Transverse colon (tissue), 4 donors: ENCODE measurements around the gene METAP2. TPM values are rescaled to one million over a fixed set of nuclear protein-coding genes. Genes with fewer than 3 reads are reported as not detected.

Experiments used
- DNase-seq: peaks from one replicate; pipeline ENCODE4 v3.0.0-alpha.2; 2019
- H3K27ac ChIP-seq, 4 donors: fragments of 200-600 bp; sonication (generic); 2 replicates each; pipeline ENCODE4 v1.5.1; 2016 to 2018; ENCODE audit warnings: inconsistent platforms in 4 of 4
- H3K27me3 ChIP-seq: fragments of 200-600 bp; sonication (generic); 2 replicates; pipeline ENCODE4 v1.5.1; 2017; ENCODE audit warnings: inconsistent platforms
- H3K36me3 ChIP-seq, 4 donors: fragments of 200-600 bp; sonication (generic); 2 replicates each; pipeline ENCODE4 v1.5.1; 2017 to 2019; ENCODE audit warnings: inconsistent platforms in 4 of 4
- H3K4me1 ChIP-seq, 4 donors: fragments of 200-600 bp; sonication (generic); 2 replicates each; pipeline ENCODE4 v1.5.1; 2017 to 2020; ENCODE audit warnings: inconsistent platforms in 4 of 4
- H3K4me3 ChIP-seq, 4 donors: fragments of 200-600 bp; sonication (generic); 1 replicate in 1 of 4; 2 replicates in 3 of 4; pipeline versions ENCODE4 v1.5.1 to v1.6.1; 2017 to 2019; ENCODE audit warnings: inconsistent platforms in 4 of 4
- H3K9me3 ChIP-seq, 2 donors: fragments of 200-600 bp; sonication (generic); 2 replicates each; pipeline ENCODE4 v1.5.1; 2017 to 2019; ENCODE audit warnings: inconsistent platforms in 2 of 2
- EP300 ChIP-seq: sonication (generic); formaldehyde crosslinking; IDR thresholded peaks from one replicate; pipeline ENCODE4 v1.6.1; 2017; ENCODE audit warnings: antibody characterized with exemption, low read depth
- POLR2A ChIP-seq: fragments of 450-650 bp; IDR thresholded peaks from one replicate; pipeline ENCODE4 v1.6.1; 2016; ENCODE audit warnings: antibody characterized with exemption, mild to moderate bottlenecking, moderate library complexity
- POLR2AphosphoS5 ChIP-seq, 3 donors: sonication (generic); formaldehyde crosslinking; IDR thresholded peaks; one replicate each; pipeline ENCODE4 v1.6.1; 2016; ENCODE audit warnings: antibody characterized with exemption in 3 of 3
- WGBS, 2 donors: methylation state at CpG; one replicate each; pipeline ENCODE4 v1.1.5; 2018; ENCODE audit warnings: low coverage in 1 of 2; 5-methylcytosine and 5-hydroxymethylcytosine counted together
- in situ Hi-C, 4 donors: fragments of 200-750 bp; cut with MboI; loops; one replicate each; pipeline versions ENCODE4 v1.15.0 to v1.15.1; 2017; ENCODE audit warnings: low sequenced_read_pairs in 3 of 4, low pct_ligation_motif_present in 1 of 4, low pct_unique_long_range_greater_than_20kb in 1 of 4
- intact Hi-C: fragments of 100-400 bp; cut with DNase I; formaldehyde crosslinking; loops from one replicate; pipeline ENCODE4 v1.15.1; 2023; ENCODE audit warnings: low total_unique reads
- total RNA-seq, 4 donors: library from RNA; depleted of rRNA; stranded (reverse); fragments of >200 nt; gene quantifications; one replicate each; pipeline ENCODE4 v1.1.0, GENCODE V29; 2016
- TF ChIP-seq, protein P1 (sequence below), 5 experiments: fragments of 200-600 bp in 3 of 5; fragments of 450-650 bp in 2 of 5; sonication (generic) in 3 of 5; IDR thresholded peaks; 1 replicate in 2 of 5; 2 replicates in 3 of 5; pipeline ENCODE4 v1.5.1; 2016 to 2017; ENCODE audit warnings: antibody characterized with exemption in 5 of 5, inconsistent platforms in 3 of 5, mild to moderate bottlenecking in 2 of 5, moderate library complexity in 1 of 5

METAP2 gene
- total RNA-seq, 4 donors from 2014 or later: 5.2 to 59.7 (median 42.7) TPM

DNA sequence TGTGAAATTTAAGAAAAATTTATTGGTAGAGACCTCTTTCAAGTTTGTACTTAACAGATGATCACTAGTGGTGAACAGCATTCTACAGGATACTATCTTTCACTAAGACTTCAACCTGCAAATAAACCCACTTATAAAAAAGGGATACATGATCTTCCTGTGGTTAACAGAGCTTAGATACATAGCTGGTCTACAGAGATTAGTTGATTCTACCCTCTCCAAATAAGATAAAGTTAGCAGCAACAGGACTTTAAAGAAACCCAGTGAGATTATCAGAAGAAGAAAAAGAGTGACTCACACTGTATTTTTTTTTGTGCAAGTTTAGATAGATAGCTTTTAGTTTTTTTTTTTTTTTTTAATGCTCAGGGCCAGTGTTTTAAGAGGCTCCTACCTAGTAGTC is 42.8 kb downstream of the METAP2 start:
- Histone ChIP-seq H3K27me3 (no peaks in the 10 kb centered on the region), H3K4me1 (no peaks in the 10 kb centered on the region), H3K4me3 (no peak overlapping the region), H3K27ac (no peak overlapping the region), H3K36me3 (peaks cover 0 to 30% (median 13%) of the 10 kb centered on the region in 4 donors), H3K9me3 (no peaks in the 10 kb centered on the region)
- no peak for DNase-seq
- TF ChIP-seq EP300 (no peak), POLR2A (no peak), POLR2AphosphoS5 (IDR thresholded peaks at IDR 0.05) (no peak)
- TF ChIP-seq, protein P1, sequence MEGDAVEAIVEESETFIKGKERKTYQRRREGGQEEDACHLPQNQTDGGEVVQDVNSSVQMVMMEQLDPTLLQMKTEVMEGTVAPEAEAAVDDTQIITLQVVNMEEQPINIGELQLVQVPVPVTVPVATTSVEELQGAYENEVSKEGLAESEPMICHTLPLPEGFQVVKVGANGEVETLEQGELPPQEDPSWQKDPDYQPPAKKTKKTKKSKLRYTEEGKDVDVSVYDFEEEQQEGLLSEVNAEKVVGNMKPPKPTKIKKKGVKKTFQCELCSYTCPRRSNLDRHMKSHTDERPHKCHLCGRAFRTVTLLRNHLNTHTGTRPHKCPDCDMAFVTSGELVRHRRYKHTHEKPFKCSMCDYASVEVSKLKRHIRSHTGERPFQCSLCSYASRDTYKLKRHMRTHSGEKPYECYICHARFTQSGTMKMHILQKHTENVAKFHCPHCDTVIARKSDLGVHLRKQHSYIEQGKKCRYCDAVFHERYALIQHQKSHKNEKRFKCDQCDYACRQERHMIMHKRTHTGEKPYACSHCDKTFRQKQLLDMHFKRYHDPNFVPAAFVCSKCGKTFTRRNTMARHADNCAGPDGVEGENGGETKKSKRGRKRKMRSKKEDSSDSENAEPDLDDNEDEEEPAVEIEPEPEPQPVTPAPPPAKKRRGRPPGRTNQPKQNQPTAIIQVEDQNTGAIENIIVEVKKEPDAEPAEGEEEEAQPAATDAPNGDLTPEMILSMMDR (IDR thresholded peaks at IDR 0.05): no peak
- intact Hi-C loops (no loop called here), in situ Hi-C loops (no loop called here)

DNA sequence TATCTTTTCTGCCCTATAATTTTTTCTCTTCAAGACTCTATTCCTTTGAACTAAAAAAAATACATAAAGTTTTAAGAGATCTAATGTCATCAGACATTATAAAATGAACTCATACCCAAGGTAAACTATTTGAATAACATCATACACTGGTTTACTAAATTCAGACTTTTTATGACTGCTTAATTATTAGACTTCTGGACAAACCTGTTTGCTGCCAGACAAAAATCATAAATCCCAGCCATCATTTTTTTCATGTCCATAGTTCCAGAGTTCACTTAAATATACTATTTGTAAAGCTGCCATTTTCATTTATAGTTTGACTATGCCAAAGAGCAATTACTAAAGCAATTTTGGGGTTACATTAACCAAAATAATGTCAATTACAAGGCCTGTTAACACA is 43.3 kb downstream of the METAP2 start:
- Histone ChIP-seq H3K4me3 (no peak overlapping the region), H3K9me3 (no peaks in the 10 kb centered on the region), H3K36me3 (peaks cover 0 to 25% (median 11%) of the 10 kb centered on the region in 4 donors), H3K4me1 (no peaks in the 10 kb centered on the region), H3K27me3 (no peaks in the 10 kb centered on the region), H3K27ac (no peak overlapping the region)
- no peak for TF ChIP-seq POLR2AphosphoS5 (IDR thresholded peaks at IDR 0.05)
- TF ChIP-seq, protein P1 (IDR thresholded peaks at IDR 0.05): no peak
- no peak for TF ChIP-seq EP300
- in situ Hi-C loops (no loop called here), intact Hi-C loops (no loop called here)
- no peak for DNase-seq

DNA sequence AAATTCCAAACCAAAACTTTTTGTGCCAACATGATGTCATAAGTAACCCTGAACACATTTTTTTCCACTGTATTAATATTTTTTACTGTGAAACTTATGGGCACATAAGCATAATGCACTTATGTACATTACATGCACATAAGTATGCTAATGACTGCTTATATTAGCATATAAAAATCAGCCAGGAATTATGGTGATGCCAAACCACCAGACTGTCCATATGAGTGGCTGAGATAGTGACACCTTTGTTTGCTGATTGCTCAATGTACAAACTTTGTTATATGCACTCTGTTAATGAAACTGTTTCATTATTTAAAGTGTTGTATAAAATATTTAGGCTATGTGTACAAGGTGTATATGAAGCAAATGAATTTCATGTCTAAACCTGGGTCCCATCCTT is 45.0 kb downstream of the METAP2 start:
- H3K4me3 ChIP-seq: no peak overlapping the region
- intact Hi-C loops: no loop called here
- no peaks in the 10 kb centered on the region for H3K4me1 ChIP-seq
- TF ChIP-seq, protein P1 (IDR thresholded peaks at IDR 0.05): no peak
- TF ChIP-seq POLR2AphosphoS5 (IDR thresholded peaks at IDR 0.05) (no peak), EP300 (no peak), POLR2A (no peak)
- H3K9me3 ChIP-seq: no peaks in the 10 kb centered on the region
- H3K36me3 ChIP-seq: peaks cover 0 to 13% (median 3%) of the 10 kb centered on the region in 4 donors
- H3K27ac ChIP-seq: no peak overlapping the region
- no peak for DNase-seq
- in situ Hi-C loops: no loop called here
- no peaks in the 10 kb centered on the region for H3K27me3 ChIP-seq

DNA sequence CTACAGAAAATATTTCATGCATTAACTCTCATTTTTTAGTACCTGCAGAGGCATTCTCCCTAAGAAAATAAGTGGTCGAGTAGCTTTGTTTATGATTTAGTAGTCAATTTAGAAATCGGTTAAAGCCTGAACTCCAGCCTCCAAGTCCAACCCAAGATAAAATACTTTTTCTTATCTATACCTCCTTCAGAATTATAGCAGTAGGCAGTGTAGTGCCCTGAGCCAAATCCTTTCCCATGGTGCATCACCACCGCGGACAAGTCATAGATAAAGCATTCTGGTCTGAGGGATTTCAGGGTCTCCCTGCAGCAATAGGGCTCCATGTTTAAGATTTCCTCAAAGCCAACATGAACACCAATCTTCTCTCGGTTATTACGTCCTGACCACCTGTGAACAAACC is 46.9 kb downstream of the METAP2 start:
- Histone ChIP-seq H3K27ac (no peak overlapping the region), H3K4me3 (no peak overlapping the region), H3K9me3 (no peaks in the 10 kb centered on the region), H3K27me3 (no peaks in the 10 kb centered on the region), H3K36me3 (no peaks in the 10 kb centered on the region), H3K4me1 (no peaks in the 10 kb centered on the region)
- 75 to 90% methylated on average over 4 to 6 of the region's 6 CpGs for WGBS, 2 donors
- in situ Hi-C loops: no loop called here
- no peak for DNase-seq
- intact Hi-C loops: no loop called here
- no peak for TF ChIP-seq POLR2A
- TF ChIP-seq EP300: no peak
- no peak for TF ChIP-seq POLR2AphosphoS5 (IDR thresholded peaks at IDR 0.05)
- TF ChIP-seq, protein P1 (IDR thresholded peaks at IDR 0.05): no peak
